Measurements from ENCODE around the gene PPFIBP2.

PPFIBP2 gene

DNA sequence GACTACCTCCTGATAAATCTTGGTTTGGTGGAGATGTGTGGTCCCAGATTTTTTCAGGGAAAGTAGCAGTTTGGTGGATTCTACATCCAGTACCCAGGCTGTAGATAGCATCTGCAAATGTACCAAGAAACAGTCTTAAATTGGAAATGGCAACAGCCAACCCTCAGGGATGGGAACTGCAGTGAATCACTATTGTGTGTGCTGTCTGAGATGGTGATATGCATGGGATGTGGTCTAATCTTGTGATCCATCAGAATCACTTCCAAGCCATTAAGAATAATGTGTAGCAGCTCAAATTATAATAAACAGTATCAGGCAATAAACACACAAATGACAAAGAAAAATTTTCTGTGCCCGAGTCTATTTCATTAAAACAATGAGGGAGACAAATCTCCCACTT lies 25.1 kb upstream of the PPFIBP2 start:
- Histone ChIP-seq H3F3A (ENCODE audit: insufficient read depth, low read length) (no peaks in the 10 kb centered on the region), H3K4me1 (ENCODE audit: insufficient read depth, low read length, severe bottlenecking) (peaks cover 12% of the 10 kb centered on the region), H3K9me3 (ENCODE audit: low read length) (no peaks in the 10 kb centered on the region), H3K36me3 (ENCODE audit: insufficient read depth, low read length) (no peaks in the 10 kb centered on the region), H4K20me1 (ENCODE audit: insufficient read depth, low read length) (no peaks in the 10 kb centered on the region), H3K27me3 (ENCODE audit: insufficient read depth, low read length) (no peaks in the 10 kb centered on the region; the same call in 1 of the 2 replicates), H3K27ac (ENCODE audit: low read depth, low read length, poor library complexity, severe bottlenecking) (no peak overlapping the region), H3K9ac (ENCODE audit: low read length) (no peak overlapping the region), H3K4me2 (ENCODE audit: low read length) (no peak overlapping the region), H3K4me3 (ENCODE audit: low read depth, low read length, poor library complexity, severe bottlenecking) (no peak overlapping the region), H2AFZ (ENCODE audit: low read length) (no peak overlapping the region), H3K9me2 (ENCODE audit: low read depth, low read length) (no peaks in the 10 kb centered on the region), H3K79me2 (ENCODE audit: insufficient read depth, low read length) (no peaks in the 10 kb centered on the region)
- TF ChIP-seq, protein P1, sequence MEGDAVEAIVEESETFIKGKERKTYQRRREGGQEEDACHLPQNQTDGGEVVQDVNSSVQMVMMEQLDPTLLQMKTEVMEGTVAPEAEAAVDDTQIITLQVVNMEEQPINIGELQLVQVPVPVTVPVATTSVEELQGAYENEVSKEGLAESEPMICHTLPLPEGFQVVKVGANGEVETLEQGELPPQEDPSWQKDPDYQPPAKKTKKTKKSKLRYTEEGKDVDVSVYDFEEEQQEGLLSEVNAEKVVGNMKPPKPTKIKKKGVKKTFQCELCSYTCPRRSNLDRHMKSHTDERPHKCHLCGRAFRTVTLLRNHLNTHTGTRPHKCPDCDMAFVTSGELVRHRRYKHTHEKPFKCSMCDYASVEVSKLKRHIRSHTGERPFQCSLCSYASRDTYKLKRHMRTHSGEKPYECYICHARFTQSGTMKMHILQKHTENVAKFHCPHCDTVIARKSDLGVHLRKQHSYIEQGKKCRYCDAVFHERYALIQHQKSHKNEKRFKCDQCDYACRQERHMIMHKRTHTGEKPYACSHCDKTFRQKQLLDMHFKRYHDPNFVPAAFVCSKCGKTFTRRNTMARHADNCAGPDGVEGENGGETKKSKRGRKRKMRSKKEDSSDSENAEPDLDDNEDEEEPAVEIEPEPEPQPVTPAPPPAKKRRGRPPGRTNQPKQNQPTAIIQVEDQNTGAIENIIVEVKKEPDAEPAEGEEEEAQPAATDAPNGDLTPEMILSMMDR (IDR thresholded peaks at IDR 0.05; ENCODE audit: low read length), result no peak
- TF ChIP-seq EZH2 (IDR thresholded peaks at IDR 0.05; ENCODE audit: borderline replicate concordance, low read length), result no peak

DNA sequence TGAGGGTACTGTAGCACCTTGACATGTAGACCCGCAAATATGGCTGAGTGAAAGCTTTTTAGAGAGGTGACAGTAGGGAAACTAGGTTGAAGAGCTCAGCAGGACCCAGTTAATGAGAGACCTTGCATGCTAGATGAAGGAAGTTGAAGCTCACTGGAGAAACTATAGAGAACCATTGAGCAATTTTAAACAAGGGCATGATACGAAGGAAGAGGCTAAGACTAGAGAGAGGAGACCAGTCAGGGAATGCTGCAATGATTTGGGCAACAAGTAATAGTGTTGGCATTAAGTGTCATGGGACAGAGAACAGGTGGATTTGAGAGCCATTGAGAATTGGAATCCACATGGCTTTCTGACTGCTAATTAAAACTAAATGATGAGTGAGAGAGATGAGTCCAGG lies 24.4 kb upstream of the PPFIBP2 start:
- Histone ChIP-seq H3K27me3 (ENCODE audit: insufficient read depth, low read length) (no peaks in the 10 kb centered on the region; the same call in 1 of the 2 replicates), H3K4me2 (ENCODE audit: low read length) (no peak overlapping the region)

GRCh38 chr11:7490054-7490453 lies 23.7 kb upstream of the PPFIBP2 start:
- H3K9me2 ChIP-seq (ENCODE audit: low read depth, low read length), result no peaks in the 10 kb centered on the region
- no peaks in the 10 kb centered on the region for H3K36me3 ChIP-seq (ENCODE audit: insufficient read depth, low read length)
- peaks cover 21% of the 10 kb centered on the region for H3K4me1 ChIP-seq (ENCODE audit: insufficient read depth, low read length, severe bottlenecking)
- H3K9ac ChIP-seq (ENCODE audit: low read length), result no peak overlapping the region
- no peaks in the 10 kb centered on the region for H3K9me3 ChIP-seq (ENCODE audit: low read length)
- H3K79me2 ChIP-seq (ENCODE audit: insufficient read depth, low read length), result no peaks in the 10 kb centered on the region
- H3K4me3 ChIP-seq (ENCODE audit: low read depth, low read length, poor library complexity, severe bottlenecking), result no peak overlapping the region
- H3F3A ChIP-seq (ENCODE audit: insufficient read depth, low read length), result no peaks in the 10 kb centered on the region
- H4K20me1 ChIP-seq (ENCODE audit: insufficient read depth, low read length), result no peaks in the 10 kb centered on the region
- no peak overlapping the region for H3K27ac ChIP-seq (ENCODE audit: low read depth, low read length, poor library complexity, severe bottlenecking)
- TF ChIP-seq EZH2 (IDR thresholded peaks at IDR 0.05; ENCODE audit: borderline replicate concordance, low read length), result no peak
- TF ChIP-seq, protein P1 (IDR thresholded peaks at IDR 0.05; ENCODE audit: low read length), result no peak
- no peak overlapping the region for H3K4me2 ChIP-seq (ENCODE audit: low read length)
- no peaks in the 10 kb centered on the region; the same call in 1 of the 2 replicates for H3K27me3 ChIP-seq (ENCODE audit: insufficient read depth, low read length)
- H2AFZ ChIP-seq (ENCODE audit: low read length), result no peak overlapping the region

More for the DNA sequence above, 24.4 kb upstream of the PPFIBP2 start:
- no peak for TF ChIP-seq EZH2 (IDR thresholded peaks at IDR 0.05; ENCODE audit: borderline replicate concordance, low read length)
- TF ChIP-seq, protein P1 (IDR thresholded peaks at IDR 0.05; ENCODE audit: low read length), result no peak
- no peak overlapping the region for H3K27ac ChIP-seq (ENCODE audit: low read depth, low read length, poor library complexity, severe bottlenecking)
- peaks cover 19% of the 10 kb centered on the region for H3K4me1 ChIP-seq (ENCODE audit: insufficient read depth, low read length, severe bottlenecking)
- H3K9me2 ChIP-seq (ENCODE audit: low read depth, low read length), result no peaks in the 10 kb centered on the region
- no peaks in the 10 kb centered on the region for H3K36me3 ChIP-seq (ENCODE audit: insufficient read depth, low read length)
- H3K79me2 ChIP-seq (ENCODE audit: insufficient read depth, low read length), result no peaks in the 10 kb centered on the region
- H3K9ac ChIP-seq (ENCODE audit: low read length), result no peak overlapping the region
- no peak overlapping the region for H2AFZ ChIP-seq (ENCODE audit: low read length)
- H4K20me1 ChIP-seq (ENCODE audit: insufficient read depth, low read length), result no peaks in the 10 kb centered on the region
- H3F3A ChIP-seq (ENCODE audit: insufficient read depth, low read length), result no peaks in the 10 kb centered on the region
- no peak overlapping the region for H3K4me3 ChIP-seq (ENCODE audit: low read depth, low read length, poor library complexity, severe bottlenecking)
- H3K9me3 ChIP-seq (ENCODE audit: low read length), result no peaks in the 10 kb centered on the region
